HG03280 (cell line): ENCODE data around the gene MSI2.
"Not testable (repeated sequence)": the region's sequence is repeated elsewhere in the genome, so short reads cannot be mapped to it uniquely, and the experiment has no call there.

Source experiments
- ATAC-seq: cut with Tn5 transposase; IDR thresholded peaks from one replicate; pipeline ENCODE4 v1.9.1; 2021; ENCODE audit warnings: mild to moderate bottlenecking, moderate library complexity; ENCODE audit not compliant: unreplicated experiment

The MSI2 gene

GRCh38 chr17:57621791-57622190, 365.5 kb downstream of the MSI2 start:
- not testable (repeated sequence) for ATAC-seq

- ATAC-seq, result no peak
Observed at GRCh38 chr17:57622306-57622682, 366.0 kb downstream of the MSI2 start.

- ATAC-seq, result peak; percentile 58
Observed at GRCh38 chr17:57622683-57623433, 366.5 kb downstream of the MSI2 start.

GRCh38 chr17:57623620-57624019, 367.3 kb downstream of the MSI2 start:
- ATAC-seq, result no peak

- no peak for ATAC-seq
Observed at GRCh38 chr17:57624386-57624785, 368.1 kb downstream of the MSI2 start.

- ATAC-seq, result no peak
Observed at GRCh38 chr17:57625511-57625910, 369.2 kb downstream of the MSI2 start.

- no peak for ATAC-seq
Observed at GRCh38 chr17:57625957-57626356, 369.6 kb downstream of the MSI2 start.

GRCh38 chr17:57626520-57627210, 370.3 kb downstream of the MSI2 start:
- no peak for ATAC-seq

GRCh38 chr17:57627591-57627990, 371.3 kb downstream of the MSI2 start:
- ATAC-seq, result no peak

- ATAC-seq, result no peak
Observed at GRCh38 chr17:57628421-57628820, 372.1 kb downstream of the MSI2 start.

GRCh38 chr17:57629470-57629869, 373.1 kb downstream of the MSI2 start:
- peak; percentile 50 for ATAC-seq

- ATAC-seq, result peak; percentile 15
Observed at GRCh38 chr17:57629886-57630285, 373.6 kb downstream of the MSI2 start.

- ATAC-seq, result no peak
Observed at GRCh38 chr17:57630736-57631135, 374.4 kb downstream of the MSI2 start.

- ATAC-seq, result no peak
Observed at GRCh38 chr17:57631871-57632270, 375.5 kb downstream of the MSI2 start.

- ATAC-seq, result no peak
Observed at GRCh38 chr17:57632294-57632693, 376.0 kb downstream of the MSI2 start.

GRCh38 chr17:57633236-57633635, 376.9 kb downstream of the MSI2 start:
- no peak for ATAC-seq

GRCh38 chr17:57634713-57635465, 378.6 kb downstream of the MSI2 start:
- no peak for ATAC-seq

- no peak for ATAC-seq
Observed at GRCh38 chr17:57636274-57636673, 380.0 kb downstream of the MSI2 start.

GRCh38 chr17:57636985-57637665, 380.8 kb downstream of the MSI2 start:
- no peak for ATAC-seq

- ATAC-seq, result no peak
Observed at GRCh38 chr17:57637666-57638010, 381.3 kb downstream of the MSI2 start.

GRCh38 chr17:57638284-57638683, 382.0 kb downstream of the MSI2 start:
- no peak for ATAC-seq
